Ammon's horn (tissue), 1 donor: ENCODE measurements around the gene TOMM40L.

Experiments
- DNase-seq: peaks from one replicate; pipeline ENCODE4 v3.0.0-alpha.2; 2016; ENCODE audit warnings: low spot score

The TOMM40L gene

GRCh38 chr1:161197560-161198193 is 28.2 kb upstream of the TOMM40L start:
- no peak for DNase-seq

- DNase-seq, result peak; percentile 67
Measured at GRCh38 chr1:161198194-161198896, 27.5 kb upstream of the TOMM40L start.

GRCh38 chr1:161198897-161199431 is 26.9 kb upstream of the TOMM40L start, which contains the start of gene ADAMTS4:
Gene ADAMTS4, minus strand, starts transcription at chr1:161199054. Its CDS starts 427 bp downstream, at chr1:161198627.
- peak; percentile 92 for DNase-seq

GRCh38 chr1:161199506-161200139 is 26.2 kb upstream of the TOMM40L start:
- no peak for DNase-seq

- DNase-seq, result peak; percentile 92
Measured at GRCh38 chr1:161200421-161200991, 25.4 kb upstream of the TOMM40L start.

- DNase-seq, result peak; percentile 63
Measured at GRCh38 chr1:161200992-161201835, 24.6 kb upstream of the TOMM40L start.

- DNase-seq, result peak; percentile 99
Measured at GRCh38 chr1:161201836-161202712, 23.8 kb upstream of the TOMM40L start, which contains the start of gene NDUFS2. Gene NDUFS2, plus strand, starts transcription at chr1:161202367. Its CDS starts 19 bp downstream, at chr1:161202386.

GRCh38 chr1:161206411-161207140 is 19.3 kb upstream of the TOMM40L start:
- DNase-seq, result no peak

GRCh38 chr1:161207173-161207572 is 18.7 kb upstream of the TOMM40L start:
- DNase-seq, result no peak

GRCh38 chr1:161209790-161210409 is 16.0 kb upstream of the TOMM40L start:
- DNase-seq, result peak; percentile 83

- peak; percentile 39 for DNase-seq
Measured at GRCh38 chr1:161214369-161214768, 11.5 kb upstream of the TOMM40L start.

- DNase-seq, result peak; percentile 72
Measured at GRCh38 chr1:161215076-161215475, 10.8 kb upstream of the TOMM40L start, which contains the start of gene FCER1G. Gene FCER1G, plus strand, starts transcription at chr1:161215295. Its CDS starts 27 bp downstream, at chr1:161215322.

GRCh38 chr1:161216945-161217712 is 8.7 kb upstream of the TOMM40L start:
- DNase-seq, result peak; percentile 66

- no peak for DNase-seq
Measured at GRCh38 chr1:161217831-161218230, 8.0 kb upstream of the TOMM40L start.

- DNase-seq, result no peak
Measured at GRCh38 chr1:161218301-161219077, 7.4 kb upstream of the TOMM40L start.

GRCh38 chr1:161219078-161219892 is 6.6 kb upstream of the TOMM40L start:
- no peak for DNase-seq

GRCh38 chr1:161220002-161220401 is 5.9 kb upstream of the TOMM40L start:
- no peak for DNase-seq
